ENCODE data around the gene ASPSCR1.

Gene ASPSCR1

GRCh38 chr17:82047379-82047778 lies 70.0 kb downstream of the ASPSCR1 start:
- no peak for DNase-seq

GRCh38 chr17:82047914-82048570 lies 70.6 kb downstream of the ASPSCR1 start:
- DNase-seq: no peak

GRCh38 chr17:82048571-82048971 lies 71.1 kb downstream of the ASPSCR1 start:
- no peak for DNase-seq

- no peak for DNase-seq
Observed at GRCh38 chr17:82049106-82049505, 71.7 kb downstream of the ASPSCR1 start.

- DNase-seq: no peak
Observed at GRCh38 chr17:82049521-82049971, 72.1 kb downstream of the ASPSCR1 start.

- DNase-seq: no peak
Observed at GRCh38 chr17:82050152-82050760, 72.8 kb downstream of the ASPSCR1 start.

- no peak for DNase-seq
Observed at GRCh38 chr17:82050761-82051641, 73.6 kb downstream of the ASPSCR1 start.

- DNase-seq: peak; percentile 33
Observed at GRCh38 chr17:82051776-82052637, 74.6 kb downstream of the ASPSCR1 start, which contains the start of the genes GPS1 and RFNG. TSS of gene GPS1 (plus strand) at chr17:82051898. CDS start at chr17:82051932, 34 bp downstream. TSS of gene RFNG (minus strand) at chr17:82051811. CDS start at chr17:82051766, 45 bp downstream.

- DNase-seq: no peak
Observed at GRCh38 chr17:82052638-82053059, 75.2 kb downstream of the ASPSCR1 start.

GRCh38 chr17:82053130-82053529 lies 75.7 kb downstream of the ASPSCR1 start:
- no peak for DNase-seq

- DNase-seq: no peak
Observed at GRCh38 chr17:82053556-82054263, 76.3 kb downstream of the ASPSCR1 start.

GRCh38 chr17:82054351-82055022 lies 77.1 kb downstream of the ASPSCR1 start:
- no peak for DNase-seq

GRCh38 chr17:82055023-82055964 lies 77.9 kb downstream of the ASPSCR1 start:
- no peak for DNase-seq

GRCh38 chr17:82055965-82056728 lies 78.7 kb downstream of the ASPSCR1 start:
- no peak for DNase-seq

GRCh38 chr17:82056729-82057621 lies 79.5 kb downstream of the ASPSCR1 start:
- no peak for DNase-seq

- DNase-seq: no peak
Observed at GRCh38 chr17:82058230-82058854, 80.9 kb downstream of the ASPSCR1 start.

- no peak for DNase-seq
Observed at GRCh38 chr17:82058855-82059249, 81.4 kb downstream of the ASPSCR1 start.

Data from fibroblast of upper back skin (primary cell).